Measurements from ENCODE around the gene TMEM213.

TMEM213 gene, protein sequence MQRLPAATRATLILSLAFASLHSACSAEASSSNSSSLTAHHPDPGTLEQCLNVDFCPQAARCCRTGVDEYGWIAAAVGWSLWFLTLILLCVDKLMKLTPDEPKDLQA

DNA sequence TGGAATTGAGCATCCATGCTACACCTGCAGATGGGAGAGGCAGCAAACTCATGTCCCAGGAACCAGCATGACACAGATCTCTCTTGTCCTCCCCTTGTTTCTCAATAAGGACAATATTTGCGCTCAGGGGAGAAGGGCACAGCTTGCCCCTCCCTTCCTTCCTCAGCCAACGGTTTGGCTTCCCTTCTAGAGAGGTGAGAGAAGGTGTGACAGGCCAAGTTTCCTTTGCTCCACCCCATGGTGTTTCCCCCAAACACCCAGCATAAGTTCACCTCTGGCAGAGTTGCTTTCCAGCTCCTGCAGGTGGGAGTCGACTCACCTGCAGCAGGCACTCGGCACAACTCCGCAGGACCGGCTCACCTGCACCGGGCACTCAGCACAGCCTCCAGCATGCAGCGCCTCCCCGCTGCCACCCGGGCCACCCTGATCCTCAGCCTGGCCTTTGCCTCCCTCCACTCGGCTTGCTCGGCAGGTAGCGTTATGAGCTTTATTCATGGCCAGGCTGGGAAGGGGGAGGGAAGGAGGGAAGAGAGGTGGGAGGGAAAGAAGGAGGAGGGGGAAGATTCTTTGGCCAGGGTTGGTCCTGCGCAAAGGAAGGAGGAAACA lies at the start of gene TMEM213, which contains the start of gene ATP6V0A4:
TSS of gene TMEM213 (plus strand) at position 280 of the 606 bp plus-strand sequence. CDS start at position 391, 111 bp downstream.
TSS of gene ATP6V0A4 (minus strand) at position 482 of the 606 bp plus-strand sequence. CDS start 26,949 bp downstream, outside the sequence.
- DNase-seq (ENCODE audit: low read depth, low spot score): no peak

DNA sequence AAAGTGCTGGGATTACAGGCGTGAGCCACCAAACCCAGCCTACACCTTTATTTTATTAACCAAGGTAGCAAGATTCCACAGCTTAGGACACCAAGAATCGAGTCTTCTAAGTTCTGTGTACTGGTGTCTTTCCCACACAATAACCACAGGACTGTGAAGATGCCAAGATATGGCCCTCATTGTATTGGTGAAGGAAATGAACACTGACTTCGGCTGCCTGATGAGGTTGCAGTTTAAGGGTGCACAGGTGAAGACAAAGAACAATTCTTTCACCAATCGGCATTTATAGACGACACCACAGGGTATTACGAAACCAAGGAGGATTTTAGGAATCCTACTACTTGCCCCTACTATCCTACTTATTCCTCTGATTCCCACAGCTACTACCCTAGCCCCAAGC lies 49.1 kb upstream of the TMEM213 start:
- DNase-seq (ENCODE audit: low read depth, low spot score): no peak

DNA sequence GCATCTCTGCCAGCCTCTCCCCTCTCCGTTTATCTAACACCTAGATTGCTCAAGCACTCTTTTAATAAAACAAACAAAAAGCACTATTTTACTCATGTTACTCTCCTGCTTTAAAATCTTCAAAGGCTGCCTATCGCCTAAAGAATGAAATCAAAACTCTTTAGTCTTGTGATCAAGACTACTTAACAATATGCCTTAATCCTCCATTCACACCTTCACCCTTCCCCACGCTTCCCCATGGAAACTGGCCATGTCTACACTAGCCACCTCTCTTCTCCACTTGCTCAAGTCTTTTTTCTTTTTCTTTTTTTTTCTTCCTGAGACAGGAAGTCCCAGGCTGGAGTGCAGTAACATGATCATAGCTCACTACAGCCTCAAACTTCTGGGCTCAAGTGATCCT lies 47.8 kb upstream of the TMEM213 start:
- no peak for DNase-seq (ENCODE audit: low read depth, low spot score)

DNA sequence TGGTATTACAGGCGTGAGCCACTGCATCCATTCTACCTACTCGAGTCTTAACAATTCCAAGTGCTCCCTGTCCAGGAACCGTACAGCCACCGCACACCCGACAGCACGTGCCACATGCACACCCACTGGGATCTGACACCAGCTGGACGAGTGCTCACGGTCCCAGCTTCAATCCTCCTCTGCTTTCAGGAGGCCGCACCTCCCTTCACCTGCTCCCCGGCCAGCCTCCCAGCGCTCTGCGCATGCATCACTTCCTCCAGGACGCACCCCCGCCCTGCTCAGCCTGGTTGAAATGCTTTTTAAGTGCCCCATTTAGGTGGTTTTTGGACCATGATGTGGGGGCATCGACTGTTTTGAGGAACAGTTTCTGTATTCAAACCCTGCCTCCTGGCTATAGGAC lies 47.3 kb upstream of the TMEM213 start:
- DNase-seq (ENCODE audit: low read depth, low spot score): no peak

DNA sequence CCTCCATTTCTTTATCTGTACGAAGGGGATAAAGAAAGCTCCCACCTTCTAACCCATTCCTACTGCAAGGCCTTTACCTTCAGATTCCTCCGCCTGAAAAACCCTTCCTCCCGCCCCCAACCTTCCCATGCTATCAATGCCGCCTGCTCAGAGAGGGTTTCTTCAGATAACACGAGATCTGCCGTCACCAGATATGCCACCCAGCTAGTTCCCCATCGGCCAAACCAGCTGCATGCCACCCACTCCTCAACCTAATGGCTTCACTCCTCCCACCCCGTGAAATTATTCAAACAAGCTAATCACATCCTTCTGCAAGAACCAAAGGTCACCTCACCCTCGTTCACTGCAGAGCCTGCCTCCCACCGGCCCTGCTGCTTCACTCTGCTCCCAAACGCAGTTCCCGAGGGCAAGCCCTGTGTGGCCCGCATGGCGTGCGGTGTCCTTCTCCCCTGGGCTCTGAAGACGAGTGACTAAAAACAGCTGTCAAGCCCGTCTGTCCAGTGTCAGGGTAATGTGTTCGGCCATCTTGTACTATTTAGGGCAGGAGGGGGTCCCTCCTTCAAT lies 46.8 kb upstream of the TMEM213 start:
- DNase-seq (ENCODE audit: low read depth, low spot score): no peak

DNA sequence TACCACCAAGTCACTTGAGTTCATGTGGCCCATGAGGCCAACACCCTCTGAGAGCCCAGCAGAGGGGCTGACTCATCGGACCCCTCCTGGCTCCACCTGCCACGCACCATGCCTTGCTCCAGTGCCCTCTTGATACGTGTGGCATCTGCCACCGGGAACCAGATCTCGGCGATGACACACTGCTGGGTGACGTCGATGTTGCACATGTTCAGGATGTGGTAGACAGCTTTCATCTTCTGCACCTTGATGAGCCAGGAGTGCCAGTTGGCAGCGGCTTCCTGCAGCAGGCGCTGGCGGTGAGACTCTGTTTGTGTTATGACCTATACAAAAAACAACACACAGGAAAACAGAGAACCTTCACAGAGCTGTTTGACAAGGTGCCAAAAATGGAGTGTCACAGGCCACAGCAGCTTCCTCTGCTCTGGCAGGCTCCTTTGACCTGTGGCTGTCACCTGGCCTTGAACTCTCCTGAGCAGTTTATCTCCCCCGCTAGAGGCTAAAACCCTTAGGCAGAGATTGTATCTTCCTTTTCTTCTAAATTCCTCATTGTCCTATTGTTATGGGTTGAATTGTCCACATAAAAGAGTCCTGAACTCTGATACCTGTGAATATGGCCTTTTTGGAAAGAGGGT lies 45.2 kb upstream of the TMEM213 start:
- peak; percentile 73 for DNase-seq (ENCODE audit: low read depth, low spot score)

DNA sequence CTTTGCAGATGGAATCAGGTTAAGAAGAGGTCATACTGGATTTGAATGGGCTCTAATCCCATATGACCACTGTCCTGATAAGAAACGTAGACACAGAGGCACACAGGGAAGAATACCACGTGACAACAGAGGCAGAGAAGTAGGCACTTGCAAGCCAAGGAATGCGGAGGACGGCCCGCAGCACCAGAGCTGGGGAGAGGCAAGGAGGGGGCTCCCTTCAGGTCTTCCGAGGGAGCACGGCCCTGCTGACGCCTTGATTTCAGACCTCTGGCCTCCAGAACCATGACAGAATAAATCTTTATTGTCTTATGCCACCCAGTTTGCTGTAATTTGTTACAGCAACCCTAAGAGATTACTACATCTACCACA lies 44.7 kb upstream of the TMEM213 start:
- no peak for DNase-seq (ENCODE audit: low read depth, low spot score)

DNA sequence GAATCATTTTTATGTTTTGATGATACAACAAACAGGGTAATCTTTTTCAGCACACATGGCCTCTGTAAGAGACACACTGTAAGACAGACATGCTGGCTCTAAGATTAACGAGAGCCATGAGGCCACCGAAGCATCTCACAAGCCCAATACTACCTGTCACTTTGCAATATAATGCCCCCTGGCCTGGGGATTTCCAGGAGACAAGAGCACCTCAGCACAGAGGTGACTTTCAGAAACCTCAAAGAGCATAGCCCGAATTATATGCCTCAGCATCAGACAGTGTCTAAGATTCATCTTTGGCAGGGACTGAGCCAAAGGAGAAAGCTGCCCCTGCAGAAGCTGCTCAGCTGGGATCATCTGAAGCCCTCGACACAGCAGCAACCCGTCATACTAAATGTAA lies 44.2 kb upstream of the TMEM213 start:
- DNase-seq (ENCODE audit: low read depth, low spot score): no peak

DNA sequence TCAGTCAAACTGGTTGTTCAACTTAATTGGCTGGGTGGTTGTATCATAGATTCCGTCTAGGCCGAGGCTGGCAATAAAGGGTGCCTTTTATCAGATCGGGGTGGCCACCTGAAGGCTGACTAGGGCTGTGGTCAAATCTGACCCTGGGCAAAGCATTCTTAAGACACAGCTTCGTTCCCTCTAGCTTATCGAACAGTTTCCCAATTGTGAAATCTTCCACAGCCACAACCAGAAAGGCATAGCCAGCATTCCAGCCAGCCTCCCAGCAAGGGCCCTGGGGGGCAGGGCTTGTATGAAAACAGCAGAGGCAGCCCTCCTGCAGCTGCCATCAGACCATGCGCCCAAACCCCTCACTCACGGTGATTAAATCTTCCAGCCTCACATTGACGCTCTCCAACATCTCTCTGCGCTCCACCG lies 42.5 kb upstream of the TMEM213 start:
- DNase-seq (ENCODE audit: low read depth, low spot score): no peak

DNA sequence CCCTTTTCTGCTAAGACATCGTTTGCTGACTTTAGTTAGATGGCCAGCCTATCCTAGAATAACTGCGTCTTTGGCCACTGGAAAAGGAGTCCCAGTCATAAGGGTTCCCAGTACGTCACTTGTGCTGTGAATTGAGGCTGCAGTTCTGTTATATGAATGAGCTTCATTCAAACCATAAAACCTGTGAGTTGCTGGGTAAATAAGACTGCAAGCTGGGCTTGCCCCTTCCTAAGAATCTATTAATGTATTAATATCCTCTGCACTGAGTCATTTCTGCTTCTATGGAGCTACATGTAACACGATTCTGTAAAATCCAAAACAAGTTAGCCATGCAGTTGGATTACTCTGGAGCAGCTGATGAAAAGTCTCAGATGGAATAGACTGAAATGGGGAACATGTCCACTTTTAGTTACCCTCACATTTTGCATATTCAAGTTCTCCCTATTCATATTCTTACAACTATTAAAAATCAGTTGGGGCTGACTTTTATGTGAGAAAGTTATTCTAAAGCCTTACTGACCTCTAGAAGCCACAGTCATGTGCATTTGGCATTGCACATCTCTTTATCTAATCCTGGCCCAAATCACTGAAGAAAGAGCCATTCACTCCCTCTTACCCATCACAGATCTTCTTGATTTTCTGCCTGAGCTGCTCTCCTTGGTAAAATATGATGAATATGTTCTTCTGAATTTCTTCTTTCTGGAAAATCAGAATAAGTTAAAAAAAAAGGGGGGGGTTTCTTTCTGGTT lies 41.8 kb upstream of the TMEM213 start:
- no peak for DNase-seq (ENCODE audit: low read depth, low spot score)

DNA sequence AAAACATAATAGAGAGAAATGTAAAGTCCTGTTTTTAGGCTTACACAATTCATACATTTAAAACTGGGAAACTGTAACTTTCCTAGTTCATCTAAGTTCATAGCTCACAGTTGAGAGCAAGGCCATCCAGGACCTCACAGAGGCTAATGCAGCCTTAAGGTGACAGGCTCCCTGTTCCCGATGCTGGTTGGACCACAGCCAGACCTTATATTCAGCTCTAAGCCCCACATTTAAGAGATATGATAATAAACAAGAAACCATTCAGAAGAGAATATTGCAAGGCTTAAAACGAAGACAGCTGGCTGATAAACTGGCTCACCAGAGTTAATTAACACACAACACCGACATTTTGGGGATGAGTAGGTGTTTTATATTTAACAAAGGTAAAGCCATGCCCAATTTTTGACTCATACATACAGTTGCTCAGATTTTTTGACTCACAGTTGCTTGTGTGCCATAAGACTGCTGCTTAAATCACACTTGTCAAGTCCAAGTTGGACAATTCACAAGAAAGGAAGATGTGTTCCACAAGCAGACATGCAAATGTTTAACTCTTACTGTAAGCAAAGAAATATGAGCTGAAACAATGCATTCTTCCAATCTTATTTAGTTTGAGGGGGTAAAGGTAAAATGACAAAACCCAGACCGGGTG lies 41.1 kb upstream of the TMEM213 start:
- no peak for DNase-seq (ENCODE audit: low read depth, low spot score)

DNA sequence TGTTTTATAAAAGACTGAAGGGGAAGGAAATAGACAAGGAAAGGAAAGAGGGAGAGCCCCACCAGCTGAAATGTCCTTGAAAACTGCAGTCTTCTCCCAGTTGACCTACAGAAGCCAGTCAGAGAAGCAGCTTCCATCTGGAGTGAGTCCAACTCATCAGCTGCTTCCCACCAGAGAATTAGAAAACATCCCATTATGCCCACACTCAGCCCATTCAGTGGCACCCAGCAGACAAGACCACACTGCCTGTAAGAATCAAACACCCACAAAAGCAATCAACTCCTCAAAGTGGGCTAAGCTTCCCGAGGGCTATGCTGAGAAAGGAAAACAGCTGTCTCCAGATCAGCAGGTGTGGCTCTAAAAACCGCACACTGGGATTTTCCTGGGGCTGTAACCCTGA lies 29.6 kb upstream of the TMEM213 start:
- no peak for DNase-seq (ENCODE audit: low read depth, low spot score)

DNA sequence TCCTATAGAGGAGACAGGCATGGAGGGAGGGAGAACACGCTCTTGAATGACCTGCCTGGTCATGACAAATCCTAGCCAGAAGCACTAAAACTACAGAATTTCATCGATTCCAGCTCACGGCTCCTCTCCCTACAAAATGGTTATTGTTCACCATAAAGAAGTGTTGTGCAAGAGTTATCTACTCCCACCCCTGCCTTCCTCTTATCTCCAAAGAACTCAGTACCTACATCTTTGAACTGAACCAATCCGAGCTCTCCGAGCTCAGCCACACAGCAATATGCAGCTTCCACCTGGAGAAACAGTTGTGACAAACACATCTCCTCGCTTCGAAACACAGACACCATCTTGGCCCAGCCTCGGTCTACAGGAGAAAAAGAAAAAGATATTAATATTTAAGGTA lies 26.9 kb upstream of the TMEM213 start:
- no peak for DNase-seq (ENCODE audit: low read depth, low spot score)

DNA sequence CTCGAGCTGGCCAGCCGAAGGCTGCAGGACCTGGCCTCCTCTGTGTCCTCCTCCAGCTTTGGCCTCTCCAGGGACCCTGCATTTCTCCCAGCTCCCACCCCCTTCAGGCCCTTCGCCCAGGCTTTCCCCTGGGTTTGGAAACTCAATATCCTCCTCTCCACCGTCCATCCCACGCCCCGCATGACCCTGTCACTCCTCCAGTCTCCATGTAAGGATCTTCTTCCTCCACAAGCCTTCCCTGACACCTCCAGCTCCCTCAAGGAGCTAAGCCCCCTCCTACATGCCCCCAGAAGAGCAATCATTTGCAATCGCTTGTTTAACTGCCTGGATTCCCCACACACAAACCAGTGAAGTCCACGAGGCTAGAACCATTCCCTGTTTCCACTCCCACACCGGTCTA lies 24.6 kb upstream of the TMEM213 start:
- DNase-seq (ENCODE audit: low read depth, low spot score): no peak

DNA sequence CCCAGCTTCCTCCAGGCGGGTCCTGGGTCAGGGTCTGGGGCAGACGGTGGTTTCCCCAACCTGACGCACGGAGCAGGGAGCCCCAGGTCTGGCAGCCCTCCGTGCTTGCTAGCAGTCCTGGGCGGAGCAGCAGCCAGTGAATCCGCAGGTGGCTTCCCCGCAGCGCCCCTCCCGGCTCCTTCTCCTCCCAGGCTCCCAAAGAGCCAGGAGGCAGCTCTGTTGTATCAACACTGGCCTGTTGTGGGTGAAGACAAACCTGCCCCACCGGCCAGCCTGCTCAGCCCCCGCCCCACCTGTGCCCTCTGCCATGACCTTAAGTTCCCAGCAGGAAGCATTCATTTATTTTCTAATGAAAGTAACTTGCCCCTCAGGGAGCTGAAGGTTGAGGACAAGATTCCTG lies 24.0 kb upstream of the TMEM213 start:
- no peak for DNase-seq (ENCODE audit: low read depth, low spot score)

DNA sequence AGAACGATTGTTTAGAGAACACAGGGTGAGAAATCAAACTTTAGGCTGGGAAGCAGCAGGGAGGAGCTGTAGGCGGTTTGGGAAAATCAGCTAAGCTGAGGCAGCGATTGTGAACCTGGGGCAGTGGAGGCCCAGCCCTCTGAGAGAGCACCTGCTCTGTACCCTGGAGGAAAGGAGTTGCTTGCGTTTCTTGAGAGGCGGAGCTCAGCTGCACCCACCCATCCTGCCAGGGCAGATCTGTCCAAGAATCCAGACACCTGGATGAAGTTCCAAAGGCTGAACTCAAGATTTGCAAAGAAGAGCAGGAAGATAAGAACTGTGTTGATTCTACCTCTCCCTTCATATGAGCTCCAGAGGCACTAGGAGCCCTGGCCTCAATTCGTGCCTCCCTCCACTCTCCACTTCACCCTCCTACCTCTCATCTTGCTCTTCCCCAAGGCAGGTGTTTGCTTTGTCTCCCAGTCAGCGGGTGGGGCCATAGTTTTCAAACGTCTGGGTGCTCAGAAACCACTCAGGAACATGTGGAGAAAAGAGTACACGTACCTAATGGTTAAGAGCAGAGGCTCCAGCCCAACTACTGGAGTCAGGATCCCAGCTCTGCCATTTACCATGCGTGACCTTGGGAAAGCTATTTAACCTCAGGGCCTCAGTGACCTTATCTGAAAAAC lies 21.5 kb upstream of the TMEM213 start:
- no peak for DNase-seq (ENCODE audit: low read depth, low spot score)

DNA sequence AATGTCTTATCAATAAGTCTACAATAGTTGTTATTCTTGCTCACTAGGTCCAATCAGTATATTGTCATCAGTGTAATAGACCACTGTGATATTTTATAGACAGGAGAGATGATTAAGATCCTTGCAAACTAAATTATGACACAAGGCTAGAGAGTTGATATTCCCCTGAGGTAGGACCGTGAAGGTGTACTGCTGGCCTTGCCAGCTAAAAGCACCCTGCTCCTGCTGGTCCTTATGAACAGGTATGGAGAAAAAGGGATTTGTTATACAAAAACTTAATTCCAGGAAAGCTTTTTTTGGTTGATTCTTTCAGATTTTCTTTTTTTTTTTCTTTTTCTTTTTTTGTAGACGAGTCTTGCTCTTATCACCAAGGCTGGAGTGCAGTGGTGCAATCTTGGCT lies 16.8 kb upstream of the TMEM213 start:
- DNase-seq (ENCODE audit: low read depth, low spot score): no peak

DNA sequence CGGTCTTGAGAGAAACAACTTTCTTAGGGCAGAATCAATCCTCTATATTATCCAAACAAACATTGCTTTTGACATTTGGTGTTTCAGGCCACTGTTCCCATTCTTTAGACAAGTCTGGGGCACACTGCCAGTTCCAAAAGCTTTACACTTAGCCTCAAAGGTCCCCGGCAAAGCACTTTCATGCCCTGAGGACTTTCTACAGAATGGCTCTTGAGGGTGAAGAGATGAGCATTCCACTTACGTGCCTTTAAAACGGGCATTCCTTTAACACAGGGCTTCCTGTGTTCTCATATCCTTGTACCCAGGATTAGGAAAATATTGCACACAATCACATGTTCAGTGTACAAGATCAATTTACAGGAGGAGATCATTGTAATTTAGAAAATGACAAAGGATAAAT lies 13.1 kb upstream of the TMEM213 start:
- DNase-seq (ENCODE audit: low read depth, low spot score): no peak

DNA sequence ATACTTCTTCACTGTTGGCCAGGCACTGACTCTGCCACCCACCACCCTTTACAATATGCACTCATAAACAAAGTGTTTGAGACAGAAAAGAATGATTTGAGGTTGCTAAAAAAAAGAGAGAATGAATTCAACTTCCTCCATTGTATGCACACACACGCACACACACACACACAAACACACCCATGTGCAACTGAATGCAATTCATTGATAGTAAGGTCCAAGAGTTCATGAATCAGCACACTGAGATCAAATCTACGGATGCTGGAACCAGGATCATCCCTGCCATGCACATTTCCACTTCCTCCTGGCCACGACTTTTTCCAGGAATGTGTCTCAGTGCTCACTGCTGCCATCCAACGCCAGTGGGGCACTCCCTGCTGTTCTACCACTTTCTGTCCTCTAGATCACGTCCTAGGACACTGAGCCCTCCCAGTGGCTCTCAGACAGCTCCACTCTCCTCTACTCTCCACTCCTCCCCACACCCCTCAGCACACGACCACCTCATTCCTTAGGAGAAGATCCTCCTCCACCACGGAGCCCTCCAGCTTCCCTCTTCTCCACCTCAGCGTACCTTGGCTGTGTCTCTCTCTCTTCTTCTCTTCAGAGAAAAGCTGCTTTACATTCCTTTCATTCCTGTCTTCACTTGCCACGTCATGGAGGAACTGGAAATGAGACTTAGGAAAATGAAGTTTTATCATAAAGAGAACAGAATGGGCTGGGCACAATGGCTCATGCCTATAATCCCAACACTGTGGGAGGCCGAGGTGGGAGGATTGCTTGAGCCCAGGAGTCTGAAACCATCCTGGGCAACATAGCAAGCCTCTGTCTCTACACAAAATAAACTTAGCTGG lies 12.0 kb upstream of the TMEM213 start:
- no peak for DNase-seq (ENCODE audit: low read depth, low spot score)

DNA sequence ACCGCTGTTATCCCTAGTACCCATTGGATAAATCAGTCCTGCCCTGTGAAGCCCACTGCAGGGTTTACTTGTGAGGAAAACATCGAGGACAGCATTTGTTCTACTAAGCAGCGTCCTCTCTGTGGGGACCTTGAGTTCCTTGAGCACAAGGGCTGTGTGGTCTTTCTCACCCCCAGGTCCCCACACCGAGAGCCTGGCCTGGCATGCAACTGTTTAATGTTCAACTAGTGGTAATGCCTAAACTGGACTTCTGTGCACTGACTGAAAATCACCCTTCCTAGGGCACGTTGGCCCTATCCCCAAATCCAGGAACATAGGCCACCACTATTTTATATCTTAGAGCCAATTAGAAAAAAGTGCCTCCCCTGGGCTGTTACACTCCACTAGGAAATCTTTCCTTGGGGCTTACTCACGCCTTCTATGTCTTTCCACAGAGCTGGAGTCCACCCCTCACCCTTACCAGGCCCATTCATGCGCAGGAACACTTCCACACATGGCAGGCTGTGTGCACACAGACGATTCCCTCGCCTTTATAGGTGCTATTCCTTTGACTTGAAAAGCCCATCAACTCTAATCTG lies 1.7 kb upstream of the TMEM213 start:
- DNase-seq (ENCODE audit: low read depth, low spot score): no peak

Data from activated naive CD8-positive, alpha-beta T cell treated with anti-CD3 and anti-CD28 coated beads, Interleukin-2, amount 50 U/mL, for 16 hours (primary cell).